Retina (tissue), 1 donor: ENCODE results near the gene MYH2.
"Not testable (repeated sequence)": the region's sequence is repeated elsewhere in the genome, so short reads cannot be mapped to it uniquely, and the experiment has no call there.

ENCODE experiments used
- DNase-seq: peaks from one replicate; pipeline ENCODE4 v3.0.0-alpha.2; 2016

The MYH2 gene

GRCh38 chr17:10549096-10549842, at the start of gene MYH2:
TSS of gene MYH2 (minus strand) at chr17:10549658. CDS start at chr17:10547920, 1,738 bp downstream.
- DNase-seq, result peak; percentile 10

DNA sequence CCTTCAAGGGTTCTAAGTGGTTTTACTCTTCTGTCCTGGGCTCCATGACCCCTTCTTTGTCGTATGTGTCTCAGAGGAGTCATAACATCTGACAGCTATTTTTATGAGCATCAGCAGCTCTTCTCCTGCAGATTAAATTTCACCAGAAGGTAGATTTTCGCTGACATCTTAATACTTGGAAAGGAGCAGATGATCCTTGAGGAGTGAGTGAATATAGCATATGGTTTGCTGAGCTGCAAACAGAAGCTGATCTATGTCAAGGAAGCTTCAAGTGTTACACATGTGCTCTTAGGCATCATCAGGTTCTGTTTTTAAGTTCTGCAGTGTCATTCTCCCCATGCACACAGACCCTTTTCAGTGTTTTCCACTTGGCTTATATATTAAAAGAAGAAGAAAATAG, 49.2 kb upstream of the MYH2 start:
- DNase-seq, result no peak

GRCh38 chr17:10589553-10590145, 40.2 kb upstream of the MYH2 start:
- no peak for DNase-seq

- no peak for DNase-seq
Observed at GRCh38 chr17:10585529-10585928, 36.1 kb upstream of the MYH2 start.

DNA sequence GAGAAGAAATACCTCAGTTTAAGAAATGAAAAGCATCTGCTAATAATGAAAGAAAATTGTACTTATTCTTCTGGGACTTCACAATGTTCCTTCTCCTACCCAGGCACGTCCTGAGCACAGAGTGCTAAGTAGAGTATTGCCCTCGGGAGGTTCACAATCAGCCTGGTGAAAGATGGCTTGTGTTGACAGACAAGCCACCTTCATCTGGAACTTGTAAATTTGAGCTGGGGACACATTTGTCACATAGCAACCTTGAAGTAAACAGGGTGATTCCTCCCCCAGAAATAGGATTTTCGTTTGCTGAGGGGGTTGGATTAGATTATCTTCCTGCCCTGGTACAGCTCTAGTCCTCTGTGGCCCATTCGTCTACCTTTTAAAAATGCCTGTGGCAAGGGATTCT, 34.4 kb upstream of the MYH2 start:
- DNase-seq, result no peak

DNA sequence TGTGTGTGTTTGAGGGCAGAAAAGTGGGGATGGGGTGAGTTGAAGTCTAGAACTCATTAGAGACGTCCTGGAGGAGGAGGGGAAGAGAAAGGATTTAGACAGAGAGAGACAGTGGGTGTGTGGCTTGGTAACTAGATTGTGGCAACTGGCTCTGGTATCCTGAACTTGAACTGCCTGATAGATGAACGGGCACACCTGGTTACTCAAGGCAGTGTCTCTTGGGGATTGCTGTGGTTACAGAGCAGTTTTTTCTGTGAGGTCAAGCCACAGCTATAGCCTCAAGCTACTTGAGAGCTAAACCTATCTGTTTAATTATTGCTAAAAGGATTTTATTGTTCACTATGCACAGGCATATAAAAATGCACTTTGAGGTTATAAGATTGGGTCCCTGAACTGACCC, 29.8 kb upstream of the MYH2 start:
- DNase-seq, result no peak

- DNase-seq, result no peak
Observed at GRCh38 chr17:10574324-10574723, 24.9 kb upstream of the MYH2 start.

DNA sequence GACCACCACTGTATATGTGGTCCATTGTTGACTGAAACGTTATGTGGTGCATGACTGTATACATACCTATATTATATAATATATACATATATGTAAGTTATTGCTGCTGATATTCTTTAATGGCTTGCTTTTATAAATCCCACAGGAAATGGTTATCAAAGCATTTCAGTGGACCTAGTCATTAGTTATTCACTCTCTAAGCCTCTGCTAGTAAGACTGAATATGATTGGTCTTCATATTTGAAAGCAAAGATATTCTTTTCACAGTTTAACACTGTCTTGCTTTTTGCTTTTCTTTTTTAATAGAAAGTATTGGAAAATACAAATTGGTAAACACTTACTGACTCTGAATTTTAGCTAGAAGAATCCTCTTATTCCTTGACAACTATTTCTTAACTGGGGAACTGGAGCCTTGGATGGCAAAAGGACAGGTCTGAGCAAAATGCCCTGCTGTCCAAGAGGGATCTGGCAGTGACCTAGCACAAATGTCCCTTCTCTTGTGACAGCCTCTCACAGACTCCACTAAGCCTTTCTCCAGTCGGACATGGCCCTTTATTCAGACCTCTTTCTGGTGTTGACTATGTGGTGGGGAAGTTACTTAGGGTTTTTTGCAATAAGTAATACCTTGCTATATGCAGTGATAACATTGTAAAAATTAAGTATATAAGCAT, 14.7 kb upstream of the MYH2 start:
- no peak for DNase-seq

GRCh38 chr17:10558049-10558448, 8.6 kb upstream of the MYH2 start:
- DNase-seq, result no peak

- DNase-seq, result no peak
Observed at GRCh38 chr17:10557422-10557821, 8.0 kb upstream of the MYH2 start.

GRCh38 chr17:10556301-10557005, 7.0 kb upstream of the MYH2 start:
- no peak for DNase-seq

DNA sequence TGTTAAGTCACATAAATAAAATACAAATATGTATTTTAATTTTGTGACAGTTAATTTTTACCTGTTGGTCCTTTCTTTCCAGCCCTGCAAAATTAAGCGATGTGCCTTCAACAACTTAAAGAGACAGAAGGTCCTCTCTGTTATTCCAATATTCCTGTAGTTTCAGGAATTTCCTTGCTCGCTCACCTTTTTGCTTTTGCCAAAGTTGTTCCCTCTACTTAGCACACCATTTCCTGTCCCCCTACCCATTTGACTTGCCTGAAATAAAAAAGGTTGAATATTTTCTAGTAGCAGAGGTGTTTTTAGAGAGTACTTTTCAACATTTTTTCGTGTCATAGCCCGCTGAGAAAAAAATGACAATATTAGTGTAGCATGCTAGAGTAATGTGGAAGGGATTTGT, 556 bp upstream of the MYH2 start:
- no peak for DNase-seq

DNA sequence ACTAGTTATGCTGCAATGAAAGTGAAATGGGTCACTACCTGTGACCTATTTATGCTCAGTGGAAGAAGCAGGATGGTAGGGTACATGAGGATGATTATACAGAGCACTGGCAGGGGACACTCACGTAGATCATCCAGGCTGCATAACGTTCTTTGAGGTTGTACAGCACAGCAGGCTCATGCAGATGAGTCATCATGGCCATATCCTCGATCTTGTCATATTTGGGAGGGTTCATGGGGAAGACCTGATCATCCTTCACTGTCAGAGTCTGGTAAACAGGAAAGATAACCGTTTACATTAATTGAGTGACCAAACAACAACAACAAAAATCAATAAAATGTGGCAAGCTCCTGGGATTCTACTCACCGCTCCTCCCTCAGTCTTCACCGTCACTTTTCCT, 2.1 kb downstream of the MYH2 start:
- no peak for DNase-seq

DNA sequence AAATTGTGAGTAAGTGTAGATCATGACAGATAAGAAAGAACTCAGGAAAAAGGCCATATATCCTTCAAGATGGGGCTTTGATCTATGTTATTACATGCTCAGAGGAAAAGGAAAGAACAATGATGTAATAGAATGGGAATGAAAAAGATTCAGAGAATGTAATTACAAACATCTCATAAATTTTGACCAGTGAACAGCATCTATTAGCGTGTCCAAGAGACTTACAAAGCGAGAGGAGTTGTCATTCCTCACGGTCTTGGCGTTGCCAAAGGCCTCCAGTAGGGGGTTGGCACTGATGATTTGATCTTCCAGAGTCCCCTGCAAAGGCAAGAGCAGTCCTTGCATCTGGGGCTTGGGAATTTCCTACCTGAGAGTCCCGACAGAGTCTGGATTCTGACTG, 6.0 kb downstream of the MYH2 start:
- not testable (repeated sequence) for DNase-seq

GRCh38 chr17:10541179-10541578, 8.3 kb downstream of the MYH2 start:
- DNase-seq, result not testable (repeated sequence)

DNA sequence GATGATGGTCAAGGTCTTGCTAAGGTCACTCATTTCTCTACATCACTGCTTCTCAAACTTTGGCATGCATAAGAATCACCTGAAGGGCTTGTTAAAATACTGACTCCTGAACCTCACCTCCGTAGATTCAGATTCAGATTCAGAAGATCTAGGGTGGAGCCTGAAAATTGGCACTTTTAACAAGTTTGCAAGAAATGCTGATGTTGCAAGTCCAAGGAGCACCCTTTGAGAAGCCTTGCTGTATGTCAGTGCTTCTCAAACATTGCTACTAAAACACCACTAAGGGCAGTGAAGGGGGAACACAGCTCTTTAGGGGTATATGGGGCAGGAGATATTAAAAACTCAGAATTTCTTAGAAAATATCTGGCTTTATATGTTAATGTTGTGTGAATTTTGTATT, 17.4 kb downstream of the MYH2 start:
- DNase-seq, result no peak

GRCh38 chr17:10527419-10527818, 22.0 kb downstream of the MYH2 start:
- no peak for DNase-seq

DNA sequence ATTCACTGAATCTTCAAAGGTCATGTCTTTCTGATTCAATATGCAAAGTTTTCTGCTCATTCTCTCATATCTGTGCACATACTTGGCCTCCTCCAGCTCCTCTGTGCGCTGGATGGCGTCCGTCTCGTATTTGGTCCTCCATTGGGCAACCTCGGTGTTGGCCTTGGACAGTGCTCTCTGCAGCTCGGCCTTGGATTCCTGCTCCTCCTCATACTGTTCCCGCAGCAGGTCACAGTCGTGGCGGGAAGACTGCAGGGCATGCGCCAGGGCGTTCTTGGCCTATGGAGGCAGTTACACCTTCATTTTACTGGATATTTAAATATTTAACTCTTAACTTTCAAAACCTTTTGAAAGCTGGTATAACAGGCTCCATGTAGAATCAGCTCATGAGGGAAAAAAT, 22.9 kb downstream of the MYH2 start:
- no peak for DNase-seq

GRCh38 chr17:10523064-10523463, 26.4 kb downstream of the MYH2 start:
- no peak for DNase-seq

GRCh38 chr17:10521949-10522348, 27.5 kb downstream of the MYH2 start:
- no peak for DNase-seq

- no peak for DNase-seq
Observed at GRCh38 chr17:10518271-10519037, 31.0 kb downstream of the MYH2 start, which contains the start of gene MYH1. TSS of gene MYH1 (minus strand) at chr17:10518542. CDS start at chr17:10516642, 1,900 bp downstream.

- DNase-seq, result no peak
Observed at GRCh38 chr17:10516638-10517037, 32.8 kb downstream of the MYH2 start.

DNA sequence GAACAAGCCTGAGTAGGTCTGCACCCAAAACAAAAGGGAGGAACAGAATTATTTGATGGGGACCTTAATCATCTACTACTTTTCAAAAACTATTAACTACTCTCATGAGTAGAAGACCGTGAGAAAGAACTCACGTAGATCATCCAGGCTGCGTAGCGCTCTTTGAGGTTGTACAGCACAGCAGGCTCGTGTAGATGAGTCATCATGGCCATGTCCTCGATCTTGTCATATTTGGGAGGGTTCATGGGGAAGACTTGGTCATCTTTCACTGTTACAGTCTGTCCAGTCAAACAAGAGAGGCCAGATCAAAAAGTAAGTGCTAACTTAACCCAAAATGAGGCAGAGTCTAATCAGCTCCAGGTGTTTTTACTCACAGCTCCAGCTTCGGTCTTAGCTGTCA, 33.4 kb downstream of the MYH2 start:
- DNase-seq, result no peak
